NCI-H2107 treated with DMSO at 0.1 percent for 48 hours (cell line): Measurements from ENCODE around the gene POLR2J2.
"Not testable (repeated sequence)": the region's sequence is repeated elsewhere in the genome, so short reads cannot be mapped to it uniquely, and the experiment has no call there.

Experiments
- DNase-seq: peaks from one replicate; lab custom pipeline; 2025; ENCODE audit not compliant: unreplicated experiment; lab: John Stamatoyannopoulos, UW

POLR2J2 gene

DNA sequence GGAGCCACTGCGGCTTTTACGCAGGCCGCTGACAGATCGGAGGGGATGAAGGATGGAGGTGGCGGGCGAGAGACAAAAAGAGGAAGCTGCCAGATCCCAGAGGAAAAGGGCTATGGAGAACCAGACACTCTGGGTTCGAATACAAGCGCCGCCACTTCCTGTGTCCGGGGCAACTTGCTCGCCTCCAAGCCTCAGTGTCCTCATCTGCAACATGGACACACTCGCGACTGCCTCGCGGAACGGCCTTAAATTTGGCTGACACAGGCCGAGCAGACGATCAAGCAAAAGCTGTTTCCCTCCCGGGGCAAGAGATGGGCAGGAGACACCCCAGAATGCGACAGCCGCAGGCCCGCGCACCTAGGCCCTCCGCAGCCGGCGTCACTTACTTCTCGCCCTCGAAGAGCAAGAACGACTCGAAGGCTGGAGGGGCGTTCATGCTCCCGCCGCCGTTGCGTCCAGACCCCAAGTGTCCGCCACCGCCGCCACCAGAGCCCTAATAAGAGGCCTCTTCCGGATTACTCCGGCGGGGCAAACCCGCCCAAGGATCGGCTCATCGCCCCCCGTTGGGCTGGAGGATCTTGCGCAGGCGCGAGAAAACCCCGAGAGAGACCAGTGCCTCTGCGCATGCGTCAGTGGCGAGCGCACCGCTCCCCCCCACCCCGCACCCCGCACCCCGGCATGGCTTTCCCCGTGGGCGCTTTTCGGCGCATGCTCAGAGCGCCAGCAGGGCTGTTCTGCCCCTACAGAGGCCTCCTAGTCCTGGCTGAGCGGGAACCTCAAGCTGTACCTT, at the start of gene POLR2J2:
Gene POLR2J2, minus strand, starts transcription at position 498 of the 790 bp plus-strand sequence. Its CDS starts 62 bp downstream, at position 436.
- not testable (repeated sequence) for DNase-seq

GRCh38 chr7:102718491-102718890, 47.0 kb upstream of the POLR2J2 start:
- DNase-seq = not testable (repeated sequence)

DNA sequence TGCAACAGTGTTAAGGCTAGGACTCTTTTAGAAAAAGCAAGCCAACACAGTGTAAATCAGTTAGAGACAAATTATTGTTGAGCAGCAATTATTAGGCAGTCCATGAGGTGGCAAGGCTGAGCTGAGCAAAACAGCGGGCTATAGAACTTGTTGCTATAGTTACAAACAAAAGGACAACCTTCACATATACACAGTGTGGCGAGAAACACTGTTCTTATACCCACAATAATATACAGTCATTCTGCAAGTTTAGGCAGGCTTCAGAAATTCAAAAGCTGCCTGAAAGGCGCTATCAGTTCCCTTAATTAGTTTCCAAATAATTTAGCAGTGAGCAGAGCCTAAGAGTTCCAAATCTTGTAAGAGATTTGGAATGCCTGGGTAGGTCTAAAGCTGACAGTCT, 44.3 kb upstream of the POLR2J2 start:
- not testable (repeated sequence) for DNase-seq

DNA sequence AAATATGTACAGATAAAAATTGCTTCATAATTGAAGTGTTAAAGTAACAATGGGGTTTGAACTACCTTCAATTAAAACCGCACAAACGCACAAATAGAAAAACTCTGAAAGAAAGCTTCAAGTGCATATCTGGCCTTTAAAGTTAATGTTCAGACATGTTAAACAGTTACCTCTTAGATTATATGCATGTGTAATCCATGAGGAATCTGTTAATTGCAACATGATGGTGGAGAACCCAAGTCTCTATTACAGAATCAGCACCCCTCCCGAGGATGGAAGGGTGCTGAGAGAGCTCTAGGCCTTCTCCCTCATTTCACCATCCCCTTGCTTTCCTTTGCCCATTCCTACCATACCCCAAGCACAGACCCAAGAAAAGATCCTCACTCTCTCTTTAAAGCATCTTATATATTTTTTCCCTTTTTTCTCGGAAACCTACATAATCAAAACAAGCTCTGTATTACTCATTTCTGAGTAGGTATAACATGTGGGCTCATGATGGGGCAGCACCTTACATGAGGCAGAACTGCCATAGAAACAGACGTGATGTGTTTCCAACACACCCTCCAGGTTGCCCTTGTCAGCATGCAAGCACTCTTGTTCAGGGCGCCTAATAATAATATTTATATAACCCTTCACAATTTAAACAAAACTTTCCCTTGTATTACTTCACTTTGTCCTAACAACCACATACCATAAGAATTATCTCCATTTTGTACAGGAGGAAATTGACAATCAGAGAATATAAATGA, 43.5 kb upstream of the POLR2J2 start:
- DNase-seq = not testable (repeated sequence)

DNA sequence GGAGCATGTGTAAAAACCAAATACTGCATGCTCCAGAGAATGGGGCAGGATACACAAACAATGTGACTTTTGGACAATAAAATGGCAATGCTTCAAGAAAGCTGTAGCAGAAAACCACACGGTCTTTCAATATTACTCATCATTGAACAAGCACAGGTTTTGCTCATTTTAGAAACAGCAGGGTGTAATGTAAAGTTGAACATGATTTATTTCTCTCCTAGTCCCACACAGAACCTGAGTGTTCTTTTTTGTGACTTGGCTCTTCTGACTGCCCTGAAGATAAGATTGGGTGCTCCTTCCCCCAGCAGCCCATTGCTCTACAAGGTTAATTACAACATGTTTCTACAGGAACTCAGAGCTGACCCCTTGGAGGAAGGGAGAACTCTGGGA, 42.2 kb upstream of the POLR2J2 start:
- not testable (repeated sequence) for DNase-seq

GRCh38 chr7:102713011-102713690, 41.7 kb upstream of the POLR2J2 start:
- DNase-seq = not testable (repeated sequence)

DNA sequence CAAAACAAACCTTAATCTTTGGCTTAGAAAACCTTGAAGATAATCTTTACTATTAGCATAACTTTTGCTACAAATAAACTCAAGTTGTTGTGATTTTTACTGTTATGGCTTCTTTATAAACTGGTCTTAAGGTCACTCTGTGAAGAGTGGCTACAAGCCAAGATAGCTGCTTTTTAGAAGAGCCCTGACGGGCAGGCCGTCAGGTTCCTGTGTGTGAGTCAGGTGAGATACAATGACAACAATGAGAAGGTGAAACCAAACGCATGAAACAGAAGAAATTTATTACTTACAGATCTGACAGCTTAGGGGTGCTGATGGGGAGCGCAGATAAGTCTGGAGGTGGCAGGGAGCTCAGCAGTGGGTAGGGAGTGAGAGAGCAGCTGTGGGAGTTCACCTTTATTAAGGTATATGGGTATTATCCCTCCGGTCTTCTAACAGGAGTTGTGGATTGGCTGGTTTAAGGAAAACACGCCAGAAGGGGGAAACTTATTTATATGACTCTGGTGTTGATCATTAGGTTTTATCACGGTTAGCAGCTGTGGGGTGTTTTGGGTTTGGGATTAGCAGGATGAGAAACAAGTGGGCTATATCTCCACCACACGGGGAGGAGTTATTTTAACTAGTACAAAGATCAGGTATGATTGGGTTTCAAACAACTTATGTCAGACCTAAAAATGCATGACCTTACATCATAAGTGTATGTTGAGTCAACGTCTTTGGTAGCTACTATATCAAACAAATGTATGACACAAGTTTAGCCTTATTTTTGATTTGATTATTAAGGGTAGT, 27.7 kb upstream of the POLR2J2 start:
- not testable (repeated sequence) for DNase-seq

- DNase-seq = peak; percentile 67
Measured at GRCh38 chr7:102697642-102698512, 26.4 kb upstream of the POLR2J2 start.

DNA sequence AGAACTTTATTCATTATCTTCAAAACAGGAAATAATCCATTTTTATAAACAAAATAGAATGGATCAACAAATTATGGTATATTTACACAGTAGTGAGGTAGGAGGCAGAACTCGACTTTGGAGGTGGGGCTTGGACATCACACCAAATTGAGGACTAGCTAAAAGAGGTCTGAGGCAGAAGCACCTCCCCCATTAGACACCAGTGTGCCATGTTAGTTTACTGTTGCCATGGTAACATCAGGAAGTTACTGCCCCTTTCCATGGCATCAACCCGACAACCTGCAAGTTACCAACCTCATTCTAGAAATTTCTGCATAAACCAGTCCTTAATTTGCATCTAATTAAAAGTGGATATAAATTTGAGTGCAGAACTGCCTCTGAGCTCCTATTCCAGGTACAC, 24.5 kb upstream of the POLR2J2 start:
- not testable (repeated sequence) for DNase-seq

GRCh38 chr7:102695033-102695552, 23.6 kb upstream of the POLR2J2 start:
- DNase-seq = not testable (repeated sequence)

DNA sequence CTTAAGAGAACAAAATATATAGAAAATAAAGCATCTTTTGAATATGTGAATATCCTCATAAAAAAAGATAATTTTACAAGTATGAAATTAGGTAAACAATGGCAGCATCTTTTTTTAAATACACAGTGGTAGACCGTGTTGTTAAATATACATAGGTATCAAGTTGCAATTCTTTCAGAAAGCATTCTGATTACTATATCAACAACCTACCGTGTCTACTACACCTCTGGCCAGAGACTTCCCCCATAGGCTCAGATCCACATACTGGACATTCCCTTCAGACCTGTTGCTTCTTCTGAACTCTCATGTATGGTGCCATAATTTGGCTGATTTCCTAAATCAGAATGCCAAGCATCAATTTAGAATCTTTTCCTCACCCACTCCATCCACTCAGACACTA, 22.5 kb upstream of the POLR2J2 start:
- peak; percentile 24 for DNase-seq

- DNase-seq = not testable (repeated sequence)
Measured at GRCh38 chr7:102690602-102691001, 19.1 kb upstream of the POLR2J2 start.

- DNase-seq = not testable (repeated sequence)
Measured at GRCh38 chr7:102689436-102690282, 18.2 kb upstream of the POLR2J2 start.

DNA sequence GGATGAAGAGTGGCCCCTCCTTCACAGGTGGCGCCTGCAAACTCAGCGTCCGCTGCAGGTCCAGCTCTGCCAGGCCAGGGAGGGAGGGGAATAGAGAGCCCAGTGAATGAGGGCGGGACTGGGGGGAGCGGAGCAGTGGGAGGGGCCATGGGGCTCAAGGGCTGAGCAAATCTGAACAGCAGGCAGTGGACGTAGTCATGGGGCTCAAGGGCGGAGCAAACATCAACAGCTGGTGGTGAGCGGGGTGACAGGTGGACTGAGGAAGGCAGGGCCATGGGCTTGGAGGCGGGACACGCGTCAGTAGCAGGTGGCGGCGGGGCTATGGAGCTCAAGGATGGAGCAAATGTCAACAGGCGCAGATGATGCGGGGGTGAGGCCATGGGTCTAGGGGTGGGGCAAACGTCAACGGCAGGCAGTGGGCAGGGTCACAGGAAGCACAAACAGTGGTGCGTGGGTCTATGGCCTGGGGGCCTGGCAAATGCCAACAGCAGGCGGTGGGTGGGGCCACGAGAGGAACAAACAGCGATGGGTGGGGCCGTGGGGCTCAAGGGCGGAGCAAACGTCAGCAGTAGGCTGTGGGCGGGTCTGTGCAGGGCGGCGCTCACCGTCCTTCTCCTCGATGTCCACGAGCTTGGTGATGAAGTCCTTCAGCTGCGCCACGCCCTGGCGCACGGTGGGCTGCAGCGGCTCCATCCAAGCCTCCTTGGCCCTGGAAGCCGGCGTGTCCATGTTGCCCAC, 17.0 kb upstream of the POLR2J2 start:
- not testable (repeated sequence) for DNase-seq

DNA sequence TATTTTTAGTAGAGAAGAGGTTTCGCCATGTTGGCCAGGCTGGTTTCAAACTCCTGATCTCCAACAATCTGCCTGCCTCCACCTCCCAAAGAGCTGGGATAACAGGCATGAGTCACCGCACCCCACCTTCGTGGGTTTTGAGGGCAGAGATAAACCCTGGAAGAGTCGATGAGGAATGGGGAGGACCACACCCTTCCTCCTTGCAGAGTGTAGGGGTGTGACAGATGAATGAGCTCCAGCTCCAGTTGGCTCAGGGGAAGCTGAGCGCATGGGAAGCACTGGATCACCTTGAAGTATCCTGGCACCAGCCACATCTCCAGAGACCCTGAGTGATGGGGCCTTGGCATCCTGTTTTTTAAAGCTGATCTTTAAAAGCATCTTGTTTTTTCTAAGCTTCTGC, 11.1 kb upstream of the POLR2J2 start:
- DNase-seq = not testable (repeated sequence)

DNA sequence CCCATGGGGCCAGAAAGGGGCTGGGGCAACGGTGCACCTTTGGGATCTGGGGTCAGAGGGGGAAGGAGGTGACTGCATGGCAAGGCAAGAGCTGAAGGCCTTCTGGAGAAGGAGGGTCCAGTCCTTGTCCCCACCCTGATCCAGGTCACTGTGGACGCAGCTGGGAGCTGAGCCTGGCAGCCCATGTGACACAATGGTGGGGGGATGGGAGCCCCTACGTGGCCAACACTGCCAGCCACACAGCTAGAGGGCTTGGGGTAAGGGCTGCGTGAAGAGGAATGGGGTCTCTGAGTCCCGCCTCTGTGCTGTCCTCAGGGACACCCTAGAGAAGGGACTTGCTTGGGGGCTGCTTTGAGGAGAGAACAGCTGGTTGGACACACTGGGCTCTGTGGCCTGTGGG, 9.3 kb upstream of the POLR2J2 start:
- not testable (repeated sequence) for DNase-seq

DNA sequence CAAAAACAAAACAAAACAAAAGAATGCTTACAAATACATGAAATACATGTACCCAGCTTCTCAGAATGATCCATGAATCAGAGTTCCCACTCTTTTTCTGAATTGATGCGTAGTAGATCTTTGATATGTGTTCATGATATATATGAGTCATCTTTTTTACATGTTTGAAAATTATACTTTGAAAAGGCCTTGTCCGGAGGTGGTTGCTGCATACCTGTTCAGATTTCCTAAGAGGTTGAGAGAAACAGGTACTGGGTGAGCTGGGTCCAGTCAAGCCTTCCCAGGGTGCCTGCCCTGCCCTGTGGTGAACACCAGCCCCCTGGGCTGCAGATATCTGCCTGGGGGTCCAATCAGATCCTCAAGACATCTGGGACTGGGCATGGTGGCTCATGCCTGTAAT, 4.1 kb upstream of the POLR2J2 start:
- not testable (repeated sequence) for DNase-seq
